ENCODE data around the gene ADGRB2. TPM values are rescaled to one million over a fixed set of nuclear protein-coding genes. Genes with fewer than 3 reads are reported as not detected.

ADGRB2 gene
- total RNA-seq, 1 experiment from 2014 or later, result 16.7 TPM

- DNase-seq (ENCODE audit: low read depth), result no peak
Measured at GRCh38 chr1:31795096-31795675, 31.0 kb upstream of the ADGRB2 start.

DNA sequence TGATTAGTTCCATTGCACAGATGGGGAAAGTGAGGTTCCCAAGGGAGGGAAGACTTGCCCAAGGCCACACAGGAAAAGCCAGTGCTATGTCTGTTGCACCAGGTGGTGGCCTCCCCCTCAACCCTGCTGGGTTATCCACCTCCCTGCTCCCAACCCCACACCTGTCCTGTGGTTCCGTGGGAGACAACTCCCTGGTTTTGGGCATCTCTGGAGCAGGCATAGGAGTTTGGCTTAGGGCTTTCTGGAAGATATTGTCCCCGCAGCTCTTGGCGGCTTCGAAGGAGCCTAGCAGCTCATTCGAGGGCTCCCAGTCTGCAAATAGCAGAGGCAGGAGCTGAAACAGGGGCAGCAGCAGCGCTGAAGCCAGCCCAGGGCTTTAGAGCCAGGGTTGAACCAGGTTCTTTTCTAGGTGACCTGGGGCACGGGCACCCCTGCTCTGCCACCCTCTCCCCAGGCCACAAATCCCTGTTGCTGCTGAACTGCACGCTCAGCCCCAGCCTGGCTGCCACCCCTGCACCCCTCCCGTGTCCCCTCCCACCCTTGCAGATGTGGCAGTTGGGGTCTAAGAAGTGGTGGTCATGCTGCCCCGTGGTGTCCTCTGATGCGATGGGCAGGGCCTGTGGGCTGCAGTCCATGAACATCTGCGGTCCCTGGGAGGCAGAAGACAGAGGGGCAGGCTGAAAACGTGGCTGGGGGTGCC, 29.6 kb upstream of the ADGRB2 start:
- DNase-seq (ENCODE audit: low read depth), result no peak

- DNase-seq (ENCODE audit: low read depth), result no peak
Measured at GRCh38 chr1:31793086-31793485, 28.9 kb upstream of the ADGRB2 start.

- DNase-seq (ENCODE audit: low read depth), result no peak
Measured at GRCh38 chr1:31792541-31792940, 28.4 kb upstream of the ADGRB2 start.

DNA sequence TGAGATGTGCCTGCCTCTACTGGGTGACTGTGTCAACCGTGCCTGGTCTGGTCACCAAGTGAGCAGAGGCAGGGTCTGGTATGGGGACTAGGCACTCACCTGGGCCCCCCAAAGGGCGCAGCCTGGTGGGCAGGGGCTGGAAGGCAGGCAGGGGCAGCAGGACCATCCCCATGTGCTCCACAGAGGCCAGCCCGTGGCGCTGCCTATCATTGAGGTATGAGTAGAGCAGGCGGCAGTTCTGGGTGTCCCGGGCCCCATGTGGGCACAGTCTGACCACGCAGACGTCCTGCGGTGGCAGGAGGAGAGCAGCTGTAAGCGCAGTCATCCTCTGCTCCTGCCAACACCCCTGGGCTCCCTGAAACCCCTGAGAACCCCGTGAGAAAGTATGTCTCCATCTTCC, 28.0 kb upstream of the ADGRB2 start:
- no peak for DNase-seq (ENCODE audit: low read depth)

- DNase-seq (ENCODE audit: low read depth), result no peak
Measured at GRCh38 chr1:31791131-31791858, 27.2 kb upstream of the ADGRB2 start.

- no peak for DNase-seq (ENCODE audit: low read depth)
Measured at GRCh38 chr1:31790641-31791091, 26.5 kb upstream of the ADGRB2 start.

- DNase-seq (ENCODE audit: low read depth), result peak; percentile 47
Measured at GRCh38 chr1:31790140-31790539, 26.0 kb upstream of the ADGRB2 start.

DNA sequence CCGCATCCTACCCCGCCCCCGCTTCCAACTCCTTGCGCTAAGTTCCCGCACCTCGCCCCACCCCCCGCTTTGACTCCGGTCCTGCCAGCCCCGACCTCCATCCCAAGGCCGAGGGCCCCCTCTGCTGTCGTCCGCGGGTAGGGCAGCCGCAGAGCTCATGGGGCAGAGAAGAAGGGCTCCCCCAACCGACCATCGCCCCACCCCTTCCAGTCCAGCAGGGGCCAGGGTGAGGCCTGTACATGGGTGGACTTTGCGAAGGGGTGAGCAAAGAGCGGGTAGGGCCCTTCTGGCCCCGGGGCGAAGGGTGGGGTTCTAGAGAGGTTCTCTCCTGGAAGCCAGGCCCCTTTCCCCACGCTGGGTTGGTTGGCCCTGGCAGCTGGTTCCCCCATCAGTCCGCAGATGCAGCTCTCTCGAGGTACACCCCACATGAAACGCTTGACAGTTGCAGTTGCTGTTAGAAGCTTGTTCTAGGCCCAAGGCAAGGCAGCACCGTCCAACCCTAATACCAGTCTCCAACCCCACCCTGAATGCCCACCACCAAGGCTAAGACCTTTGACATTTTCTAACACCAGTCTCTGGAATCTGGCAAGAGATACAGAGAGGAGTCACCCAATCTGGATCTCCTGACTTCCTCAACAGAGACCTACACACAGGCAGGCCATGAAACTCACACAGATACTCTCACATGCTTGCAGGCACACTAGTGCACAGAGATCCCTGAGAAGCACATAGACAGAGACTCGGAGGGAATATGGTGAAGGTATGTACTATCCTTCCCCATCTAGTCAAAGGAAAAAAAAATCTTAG, 25.3 kb upstream of the ADGRB2 start:
- DNase-seq (ENCODE audit: low read depth), result peak; percentile 88

- DNase-seq (ENCODE audit: low read depth), result peak; percentile 75
Measured at GRCh38 chr1:31788825-31789256, 24.7 kb upstream of the ADGRB2 start.

DNA sequence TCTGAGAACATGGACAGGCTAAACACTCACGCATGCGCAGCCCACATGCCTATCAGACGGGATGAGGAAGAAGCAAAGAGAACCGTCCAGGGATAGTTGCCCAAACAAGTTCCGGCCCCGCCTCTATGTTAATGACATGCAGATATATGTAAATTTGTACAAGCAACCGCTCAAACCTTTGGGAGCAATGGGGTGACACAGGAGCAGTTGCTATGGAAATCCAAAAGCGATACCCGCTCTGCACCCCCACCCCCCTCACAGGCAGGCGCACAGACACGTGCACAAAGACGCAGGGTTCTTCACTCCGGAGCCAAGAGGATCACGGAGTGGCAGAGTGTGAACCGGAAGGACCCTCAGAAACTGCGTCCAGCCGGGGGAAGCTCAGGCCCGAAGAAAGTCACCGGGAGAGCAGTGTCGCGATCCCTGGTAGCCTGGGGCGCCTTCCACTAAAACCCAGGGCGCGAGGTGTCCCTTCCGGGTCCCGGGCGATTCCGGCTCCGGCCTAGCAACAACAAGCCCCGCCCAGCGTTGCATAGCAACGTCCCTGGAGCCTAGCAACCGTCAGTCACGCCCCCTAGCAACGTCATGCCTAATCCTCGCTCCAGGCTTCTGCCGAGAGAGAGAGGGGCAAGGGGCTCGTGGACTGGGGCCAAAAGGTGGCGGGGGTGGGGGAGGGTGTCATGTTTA, 24.1 kb upstream of the ADGRB2 start:
- DNase-seq (ENCODE audit: low read depth), result peak; percentile 89

- no peak for DNase-seq (ENCODE audit: low read depth)
Measured at GRCh38 chr1:31787786-31788137, 23.6 kb upstream of the ADGRB2 start.

DNA sequence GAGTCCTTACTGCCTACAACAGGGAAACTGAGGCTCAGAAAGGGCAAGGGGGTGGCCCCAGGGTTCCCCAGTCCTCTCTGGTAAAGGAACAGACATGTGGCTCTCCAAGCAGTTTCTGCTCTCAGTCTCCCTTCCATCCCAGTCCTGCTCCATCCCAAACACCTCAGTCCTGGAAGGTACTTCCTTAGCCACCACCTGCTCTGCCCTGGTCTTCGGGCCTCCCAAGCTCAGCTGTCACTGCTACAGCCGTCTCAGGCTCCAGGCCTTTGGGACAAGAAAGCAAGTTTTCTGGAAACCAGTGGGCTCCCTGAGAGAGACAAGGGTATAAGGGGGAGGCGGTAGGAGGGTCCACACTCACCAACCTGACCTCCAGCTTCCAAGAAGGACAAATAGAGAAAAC, 23.1 kb upstream of the ADGRB2 start:
- DNase-seq (ENCODE audit: low read depth), result no peak

- no peak for DNase-seq (ENCODE audit: low read depth)
Measured at GRCh38 chr1:31786366-31787060, 22.4 kb upstream of the ADGRB2 start.

DNA sequence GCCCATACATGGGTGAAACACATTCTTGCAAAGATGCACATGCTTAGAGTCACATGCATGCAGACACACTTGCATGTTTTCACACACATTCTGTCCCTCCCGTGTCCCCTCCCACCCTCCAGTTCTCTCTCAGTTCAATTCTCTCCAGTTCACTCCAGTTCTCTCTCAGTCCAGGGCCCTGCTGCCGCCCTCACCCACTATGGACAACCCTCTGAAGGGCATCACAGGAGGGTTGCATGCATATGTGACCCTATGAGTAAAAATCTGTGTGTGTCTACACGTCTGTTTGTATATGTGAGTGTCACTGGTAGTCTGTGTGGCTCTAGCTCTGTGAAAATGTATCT, 21.8 kb upstream of the ADGRB2 start:
- no peak for DNase-seq (ENCODE audit: low read depth)

- DNase-seq (ENCODE audit: low read depth), result no peak
Measured at GRCh38 chr1:31785020-31785946, 21.1 kb upstream of the ADGRB2 start.

- no peak for DNase-seq (ENCODE audit: low read depth)
Measured at GRCh38 chr1:31784356-31785019, 20.3 kb upstream of the ADGRB2 start.

DNA sequence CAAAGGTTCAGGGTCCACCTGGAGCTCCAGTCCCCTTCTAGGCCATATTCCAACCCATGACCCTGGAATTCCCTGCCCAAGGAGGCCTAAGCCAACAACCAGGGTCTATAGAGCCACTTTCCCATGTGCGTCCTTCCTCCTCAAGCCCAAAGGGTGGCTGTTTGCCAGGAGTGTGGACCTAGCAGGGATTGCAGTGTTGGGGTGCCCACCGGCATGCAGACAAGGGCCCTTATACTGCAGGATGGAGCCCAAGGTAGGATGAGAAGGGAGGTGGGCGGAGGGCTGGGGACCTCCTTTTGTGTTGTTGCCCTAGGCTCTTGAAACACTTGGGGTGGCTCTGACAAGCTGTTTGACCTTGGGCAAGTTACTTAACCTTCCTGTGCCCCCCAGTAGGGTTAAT, 19.7 kb upstream of the ADGRB2 start:
- no peak for DNase-seq (ENCODE audit: low read depth)
